ENCODE results near the gene CCDC3.

The CCDC3 gene

GRCh38 chr10:12961416-12962205 is 39.9 kb downstream of the CCDC3 start:
- no peak for DNase-seq (ENCODE audit: low read depth in 2 of 2)

GRCh38 chr10:12960941-12961340 is 40.6 kb downstream of the CCDC3 start:
- no peak for DNase-seq (ENCODE audit: low read depth in 2 of 2)

GRCh38 chr10:12960334-12960898 is 41.1 kb downstream of the CCDC3 start:
- no peak for DNase-seq (ENCODE audit: low read depth in 2 of 2)

- no peak for DNase-seq (ENCODE audit: low read depth in 2 of 2)
These were observed 42.9 kb downstream of the CCDC3 start for GRCh38 chr10:12958546-12959110.

- DNase-seq (ENCODE audit: low read depth in 2 of 2) = no peak
These were observed 44.4 kb downstream of the CCDC3 start for GRCh38 chr10:12957081-12957480.

GRCh38 chr10:12954866-12955265 is 46.6 kb downstream of the CCDC3 start:
- DNase-seq (ENCODE audit: low read depth in 2 of 2) = no peak

- DNase-seq (ENCODE audit: low read depth in 2 of 2) = no peak
These were observed 50.9 kb downstream of the CCDC3 start for GRCh38 chr10:12950583-12951128.

GRCh38 chr10:12949248-12949647 is 52.3 kb downstream of the CCDC3 start:
- no peak for DNase-seq (ENCODE audit: low read depth in 2 of 2)

GRCh38 chr10:12947741-12948140 is 53.8 kb downstream of the CCDC3 start:
- DNase-seq (ENCODE audit: low read depth in 2 of 2) = no peak

GRCh38 chr10:12946372-12946771 is 55.1 kb downstream of the CCDC3 start:
- no peak for DNase-seq (ENCODE audit: low read depth in 2 of 2)

GRCh38 chr10:12945690-12946359 is 55.7 kb downstream of the CCDC3 start:
- DNase-seq (ENCODE audit: low read depth in 2 of 2) = no peak

GRCh38 chr10:12944931-12945330 is 56.6 kb downstream of the CCDC3 start:
- DNase-seq (ENCODE audit: low read depth in 2 of 2) = no peak

- no peak for DNase-seq (ENCODE audit: low read depth in 2 of 2)
These were observed 58.1 kb downstream of the CCDC3 start for GRCh38 chr10:12943425-12943824.

- no peak for DNase-seq (ENCODE audit: low read depth in 2 of 2)
These were observed 59.5 kb downstream of the CCDC3 start for GRCh38 chr10:12941966-12942365.

GRCh38 chr10:12940791-12941190 is 60.7 kb downstream of the CCDC3 start:
- DNase-seq (ENCODE audit: low read depth in 2 of 2) = no peak

GRCh38 chr10:12938271-12938670 is 63.2 kb downstream of the CCDC3 start:
- no peak for DNase-seq (ENCODE audit: low read depth in 2 of 2)

- no peak for DNase-seq (ENCODE audit: low read depth in 2 of 2)
These were observed 64.0 kb downstream of the CCDC3 start for GRCh38 chr10:12937527-12937926.

- DNase-seq (ENCODE audit: low read depth in 2 of 2) = no peak
These were observed 66.7 kb downstream of the CCDC3 start for GRCh38 chr10:12934777-12935176.

- DNase-seq (ENCODE audit: low read depth in 2 of 2) = no peak
These were observed 72.1 kb downstream of the CCDC3 start for GRCh38 chr10:12929381-12929780.

GRCh38 chr10:12928571-12928970 is 72.9 kb downstream of the CCDC3 start:
- DNase-seq (ENCODE audit: low read depth in 2 of 2) = no peak

- DNase-seq (ENCODE audit: low read depth in 2 of 2) = no peak
These were observed 73.6 kb downstream of the CCDC3 start for GRCh38 chr10:12927896-12928295.

- no peak for DNase-seq (ENCODE audit: low read depth in 2 of 2)
These were observed 75.7 kb downstream of the CCDC3 start for GRCh38 chr10:12925845-12926244.

Measured in stimulated activated CD8-positive, alpha-beta memory T cell treated with anti-CD3 and anti-CD28 coated beads, Interleukin-15, amount 100 ng/mL, for 4 hours (primary cell).